DMS114 treated with DMSO at 0.1 percent for 48 hours (cell line): ENCODE data around the gene FOXK2.
"Not testable (repeated sequence)": the region's sequence is repeated elsewhere in the genome, so short reads cannot be mapped to it uniquely, and the experiment has no call there.

Source experiments
- DNase-seq: peaks from one replicate; lab custom pipeline; 2025; ENCODE audit not compliant: unreplicated experiment; lab: John Stamatoyannopoulos, UW

FOXK2 gene

DNA sequence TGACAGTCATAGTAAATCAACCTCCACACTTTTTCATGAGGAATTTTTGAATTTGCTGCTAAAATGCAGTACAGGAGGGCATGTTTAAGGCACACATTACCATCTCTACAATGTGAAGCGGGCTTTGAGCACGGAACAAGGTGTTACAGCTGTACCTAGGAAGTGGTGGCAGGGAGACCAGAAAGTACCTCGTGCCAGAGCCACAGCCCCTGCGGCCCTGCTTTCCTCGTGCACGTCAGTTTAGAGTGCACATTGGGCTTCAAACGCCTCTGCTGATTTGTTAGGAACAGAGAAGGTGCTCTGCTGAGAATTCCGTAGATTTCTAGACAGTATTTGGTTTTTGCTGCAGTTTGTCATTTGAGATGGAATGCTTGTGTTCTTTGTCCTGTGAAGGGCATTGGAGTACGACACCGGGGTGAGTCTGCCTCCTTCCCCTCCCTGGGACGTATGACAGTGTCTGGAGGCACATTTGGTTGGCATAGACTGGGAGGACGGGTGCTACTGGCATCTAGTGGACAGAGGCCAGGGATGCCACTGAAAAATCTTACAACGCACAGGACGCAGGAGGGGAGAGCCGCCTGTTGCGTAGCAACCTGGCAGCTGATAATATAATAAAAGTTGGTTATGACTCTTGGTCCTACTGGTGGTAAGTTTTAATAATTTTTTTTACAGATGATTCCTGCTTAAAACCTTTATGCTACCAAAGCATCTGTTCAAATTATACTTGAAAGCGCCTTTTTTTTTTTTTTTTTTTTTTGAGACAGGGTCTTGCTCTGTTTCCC lies 9.1 kb downstream of the FOXK2 start:
- peak; percentile 72 for DNase-seq

DNA sequence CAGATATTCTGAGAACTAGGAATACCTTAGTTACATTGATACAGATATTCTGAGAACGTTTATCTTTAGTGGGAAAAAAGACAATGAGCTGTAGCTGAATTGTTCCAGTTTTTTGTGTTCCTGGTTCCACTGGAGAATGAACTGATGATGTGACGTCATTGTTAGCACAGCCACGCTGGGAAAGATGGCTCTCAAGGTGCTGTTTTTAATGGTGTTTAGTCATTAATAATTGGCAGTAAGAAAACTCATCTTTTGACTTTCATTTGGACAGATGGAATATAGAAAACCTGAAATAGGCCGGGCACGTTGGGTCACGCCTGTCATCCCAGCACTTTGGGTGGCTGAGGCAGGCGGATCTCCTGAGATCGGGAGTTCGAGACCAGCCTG lies 10.4 kb downstream of the FOXK2 start:
- DNase-seq, result no peak

DNA sequence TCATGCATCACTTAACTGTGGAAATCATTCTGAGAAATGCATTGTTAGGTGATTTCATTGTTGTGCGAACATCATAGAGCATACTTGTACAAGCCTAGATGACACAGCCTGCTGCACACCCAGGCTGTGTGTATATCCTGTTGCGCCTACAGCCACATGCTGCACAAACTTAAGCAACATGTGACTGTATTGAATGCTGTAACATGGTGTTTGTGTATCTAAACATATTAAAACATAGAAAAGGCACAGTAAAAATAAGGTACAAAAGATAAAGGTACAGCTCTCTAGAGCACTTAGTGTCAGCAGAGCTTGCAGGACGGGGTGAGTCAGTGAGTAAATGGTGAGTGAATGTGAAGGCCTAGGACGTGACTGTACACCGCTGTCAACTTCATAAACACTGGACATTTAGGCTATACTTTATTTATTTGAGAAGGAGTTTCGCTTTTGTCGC lies 11.9 kb downstream of the FOXK2 start:
- DNase-seq, result no peak

DNA sequence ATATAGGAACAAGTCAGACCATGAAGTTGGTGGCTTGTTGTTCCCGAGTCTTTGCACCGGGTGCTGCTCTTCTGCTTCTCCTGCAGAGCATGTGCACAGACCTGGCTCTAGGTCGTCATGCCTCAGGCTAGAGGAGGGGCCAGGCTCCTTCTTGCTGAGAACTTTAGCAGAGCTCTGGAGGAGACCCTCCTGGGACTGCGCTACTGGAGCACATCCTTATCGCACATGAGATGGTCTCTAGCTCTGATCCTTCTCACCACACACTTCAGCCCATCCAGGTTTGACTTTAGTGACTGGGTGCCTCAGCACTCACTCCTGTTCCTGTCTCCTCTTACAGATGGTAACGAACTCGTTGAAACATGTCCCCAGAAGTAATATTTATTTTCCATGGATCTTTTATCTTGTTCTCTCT lies 14.9 kb downstream of the FOXK2 start:
- DNase-seq, result no peak

DNA sequence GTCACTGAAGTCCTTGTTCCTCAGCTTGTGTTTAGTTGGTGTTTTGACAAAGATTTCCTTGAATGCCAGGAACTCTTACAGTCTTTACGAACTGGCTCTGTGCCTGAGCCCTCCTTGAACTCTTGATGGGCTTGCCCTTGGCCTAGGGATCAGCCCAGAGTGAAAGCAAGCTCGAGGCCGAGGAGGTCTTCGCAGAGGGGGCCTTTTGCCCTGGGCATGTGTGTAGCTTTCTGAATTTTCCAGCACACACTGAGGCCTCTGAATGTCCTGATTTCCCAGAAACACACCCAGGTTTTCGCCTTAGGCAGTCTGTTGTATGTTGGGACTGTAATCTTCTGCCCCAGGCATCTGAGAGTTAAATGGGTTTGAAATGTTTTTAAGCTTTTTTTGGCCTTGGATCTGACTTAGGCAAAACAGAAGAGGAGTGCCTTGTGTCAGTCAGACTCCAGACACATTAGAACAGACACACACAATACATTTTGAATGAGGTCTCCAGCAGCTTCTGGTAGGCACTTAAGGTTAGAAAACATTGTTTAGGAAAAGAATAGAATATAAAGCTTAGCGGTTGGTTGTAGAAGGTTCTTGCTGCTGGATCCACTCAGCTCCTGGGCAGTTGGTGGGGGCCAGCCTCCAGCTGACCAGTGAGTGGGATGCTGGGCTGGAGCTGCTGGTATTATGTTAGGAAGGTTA lies 17.1 kb downstream of the FOXK2 start:
- no peak for DNase-seq

DNA sequence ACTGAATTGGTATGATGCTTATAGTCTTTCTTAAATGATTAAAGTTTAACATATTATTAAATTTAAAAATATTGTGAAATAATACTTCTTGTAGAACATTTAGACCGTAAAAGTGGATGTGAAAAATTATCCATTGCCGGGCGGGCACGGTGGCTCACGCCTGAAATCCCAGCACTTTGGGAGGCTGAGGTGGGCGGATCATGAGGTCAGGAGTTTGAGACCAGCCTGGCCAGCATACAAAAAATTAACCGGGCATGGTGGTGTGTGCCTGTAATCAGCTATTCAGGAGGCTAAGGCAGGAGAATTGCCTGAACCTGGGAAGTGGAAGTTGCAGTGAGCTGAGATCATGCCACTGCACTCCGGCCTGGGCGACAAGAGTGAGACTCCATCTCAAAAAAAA lies 17.7 kb downstream of the FOXK2 start:
- not testable (repeated sequence) for DNase-seq

DNA sequence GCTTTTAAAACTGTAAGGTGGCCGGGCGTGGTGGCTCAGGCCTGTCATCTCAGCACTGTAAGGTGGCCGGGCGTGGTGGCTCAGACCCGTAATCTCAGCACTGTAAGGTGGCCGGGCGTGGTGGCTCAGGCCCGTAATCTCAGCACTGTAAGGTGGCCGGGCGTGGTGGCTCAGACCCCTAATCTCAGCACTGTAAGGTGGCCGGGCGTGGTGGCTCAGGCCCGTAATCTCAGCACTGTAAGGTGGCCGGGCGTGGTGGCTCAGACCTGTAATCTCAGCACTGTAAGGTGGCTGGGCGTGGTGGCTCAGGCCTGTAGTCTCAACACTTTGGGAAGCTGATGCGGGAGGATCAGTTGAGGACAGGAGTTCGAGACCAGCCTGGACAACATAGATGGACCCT lies 19.5 kb downstream of the FOXK2 start:
- not testable (repeated sequence) for DNase-seq

DNA sequence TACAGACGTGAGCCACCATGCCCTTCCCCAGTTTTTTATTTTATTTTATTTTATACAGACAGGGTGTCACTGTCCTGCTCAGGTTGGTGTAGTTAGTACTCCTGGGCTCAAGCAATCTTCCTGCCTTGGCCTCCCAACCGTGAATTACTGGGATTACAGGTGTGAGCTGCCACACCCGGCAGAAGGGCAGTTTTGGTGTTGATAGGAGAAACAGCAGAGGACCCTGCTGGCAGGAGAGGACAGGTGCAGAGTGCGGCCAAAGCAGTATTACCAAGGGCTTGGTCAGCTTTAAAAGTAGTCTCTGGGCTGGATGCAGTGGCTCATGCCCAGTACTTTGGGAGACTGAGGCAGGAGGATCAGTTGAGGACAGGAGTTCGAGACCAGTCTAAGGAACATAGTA lies 22.9 kb downstream of the FOXK2 start:
- DNase-seq, result no peak

DNA sequence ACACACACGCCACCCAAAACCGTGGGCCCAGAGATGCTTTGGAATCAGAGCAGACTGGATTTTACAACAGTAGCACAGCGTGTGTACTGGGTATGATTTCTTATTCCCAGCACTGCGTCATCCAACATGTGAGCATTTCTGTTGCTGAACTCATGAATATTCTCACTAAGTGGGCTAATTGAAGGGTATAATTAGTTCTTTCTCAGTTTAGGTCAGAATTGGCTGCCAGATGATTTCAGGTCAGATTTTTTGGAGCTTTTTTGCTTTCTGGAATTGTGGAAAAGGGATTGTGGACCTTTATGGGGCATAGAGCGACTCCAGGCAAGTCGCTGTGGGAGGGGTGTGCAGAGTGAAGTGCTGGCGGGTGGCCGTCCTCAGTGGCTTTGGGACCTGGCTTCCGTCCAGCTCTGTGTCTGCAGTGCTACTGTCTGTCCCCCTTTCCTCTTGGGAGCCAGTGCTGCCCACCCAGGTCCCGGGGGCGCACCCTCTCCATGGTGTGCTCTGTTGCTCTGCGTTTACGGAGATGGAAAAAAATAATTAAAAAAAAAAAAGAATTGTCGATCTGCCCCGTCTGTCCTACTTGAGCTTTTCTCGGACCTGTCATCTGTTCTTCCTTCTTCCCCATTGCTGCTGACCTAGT lies 25.0 kb downstream of the FOXK2 start:
- no peak for DNase-seq

DNA sequence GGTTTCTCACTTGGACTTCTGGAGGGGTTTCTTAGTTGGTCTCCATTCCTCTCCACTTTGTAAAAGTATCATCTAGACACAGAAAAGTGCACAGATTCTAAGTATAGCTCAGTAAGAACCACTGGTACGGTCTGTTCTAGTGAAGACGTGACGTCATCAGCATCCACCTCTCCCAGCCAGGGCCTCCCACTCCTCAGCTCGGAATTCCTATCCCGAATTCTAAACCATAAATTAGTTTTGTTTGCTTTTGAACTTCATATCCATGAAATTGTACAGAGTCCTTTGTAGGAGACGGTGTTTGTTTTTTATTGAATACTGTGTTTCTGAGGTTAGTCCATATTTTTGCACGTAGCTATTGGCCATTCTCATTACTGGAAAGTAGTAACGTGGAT lies 25.5 kb downstream of the FOXK2 start:
- no peak for DNase-seq

DNA sequence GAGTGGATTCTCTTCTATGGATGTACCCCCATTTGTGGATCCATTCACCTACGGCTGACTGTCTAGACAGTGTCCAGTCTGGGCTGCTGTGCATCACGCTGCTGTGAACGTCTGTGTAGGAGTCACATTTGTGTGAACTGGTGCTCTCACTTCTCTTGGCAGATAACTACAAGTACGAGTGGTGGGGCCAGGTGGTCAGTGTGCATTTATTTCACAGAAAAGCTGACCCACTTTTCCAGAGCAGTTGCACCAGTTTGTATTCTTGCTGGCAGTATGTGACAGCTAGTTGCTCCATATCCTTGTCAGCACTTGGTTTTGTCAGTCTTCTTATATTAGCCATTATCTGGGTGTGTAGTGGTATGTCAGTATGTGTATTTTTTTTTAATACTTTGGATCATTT lies 28.4 kb downstream of the FOXK2 start:
- DNase-seq, result no peak

DNA sequence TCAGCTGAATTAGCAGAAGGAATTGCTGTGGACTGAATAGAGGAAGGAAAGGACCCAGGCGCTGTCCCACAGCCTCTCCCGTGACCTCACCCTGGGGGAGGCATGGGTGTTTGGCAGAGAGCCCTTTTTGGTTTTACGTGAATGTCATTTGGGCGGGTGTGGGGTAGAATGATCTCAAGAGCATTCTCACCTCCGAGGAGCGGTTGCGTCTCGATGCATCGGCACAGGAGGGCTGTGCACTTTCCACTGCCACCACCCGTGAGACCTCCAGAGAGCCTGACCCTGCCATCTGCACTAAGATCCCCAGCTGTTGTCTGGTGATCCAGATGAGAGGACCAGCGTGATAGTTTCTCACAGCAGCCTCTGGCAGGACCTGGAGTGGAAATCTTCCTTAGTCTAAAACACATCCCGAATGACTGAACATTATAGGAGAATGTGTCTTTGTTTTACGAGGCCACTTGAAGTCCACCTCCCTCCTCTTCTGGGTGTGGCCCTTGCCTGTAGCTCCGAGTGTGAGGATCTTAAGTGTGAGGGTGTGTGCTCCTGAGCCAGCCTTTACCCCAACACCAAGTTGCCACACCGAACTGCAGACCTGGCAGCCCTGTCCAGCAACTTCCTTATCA lies 29.3 kb downstream of the FOXK2 start:
- no peak for DNase-seq

DNA sequence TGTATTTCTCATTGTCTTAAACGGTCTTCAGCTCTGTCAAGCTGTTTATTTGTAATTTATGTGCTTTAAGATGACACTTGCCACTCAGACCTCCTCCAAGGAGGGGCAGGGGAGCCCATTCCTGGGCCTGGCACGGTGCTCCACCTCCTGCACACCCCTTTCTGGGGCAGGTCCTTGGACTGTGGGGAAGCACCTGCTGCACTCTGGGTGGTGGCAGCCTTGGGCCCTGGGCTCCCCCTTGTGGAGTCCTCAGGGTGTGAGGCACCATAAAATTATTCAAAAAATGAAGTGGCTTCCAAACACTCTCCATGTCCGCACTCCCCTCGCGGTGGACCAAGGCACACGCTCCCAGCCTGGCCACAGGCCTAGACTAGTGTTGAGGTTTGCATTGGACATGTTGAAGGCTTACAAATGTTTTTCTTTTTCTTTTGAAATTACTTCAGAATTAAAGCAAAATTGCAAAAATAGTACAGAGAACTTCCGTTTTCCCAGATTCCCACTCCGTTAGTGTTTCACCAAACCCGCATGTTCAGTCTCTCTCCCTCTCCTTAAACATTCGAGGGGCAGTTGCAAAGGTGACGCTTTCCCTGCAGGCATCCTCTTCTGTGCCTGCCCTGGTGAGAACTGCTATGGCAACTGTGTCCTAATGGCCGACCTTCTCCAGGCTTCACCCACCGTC lies 32.4 kb downstream of the FOXK2 start:
- peak; percentile 17 for DNase-seq

DNA sequence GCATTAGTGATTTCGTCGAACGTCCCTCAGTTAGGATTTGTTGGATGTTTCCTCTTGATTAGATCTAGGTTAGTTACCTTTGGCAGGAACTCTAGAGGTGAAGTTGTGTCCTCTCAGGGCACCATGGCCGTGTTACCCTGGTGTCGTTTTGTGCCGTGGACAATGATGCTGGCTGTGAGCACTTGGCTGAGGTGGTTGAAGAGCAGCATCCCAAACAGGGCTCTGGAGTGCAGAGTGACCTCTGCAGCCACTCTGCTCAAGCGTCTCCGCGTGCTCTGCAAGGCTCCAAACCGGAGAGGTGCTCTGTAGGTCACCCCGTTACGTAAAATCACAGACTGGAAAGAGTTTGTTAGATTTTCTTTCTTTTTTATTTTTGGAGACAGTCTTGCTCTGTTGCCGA lies 33.0 kb downstream of the FOXK2 start:
- DNase-seq, result no peak

DNA sequence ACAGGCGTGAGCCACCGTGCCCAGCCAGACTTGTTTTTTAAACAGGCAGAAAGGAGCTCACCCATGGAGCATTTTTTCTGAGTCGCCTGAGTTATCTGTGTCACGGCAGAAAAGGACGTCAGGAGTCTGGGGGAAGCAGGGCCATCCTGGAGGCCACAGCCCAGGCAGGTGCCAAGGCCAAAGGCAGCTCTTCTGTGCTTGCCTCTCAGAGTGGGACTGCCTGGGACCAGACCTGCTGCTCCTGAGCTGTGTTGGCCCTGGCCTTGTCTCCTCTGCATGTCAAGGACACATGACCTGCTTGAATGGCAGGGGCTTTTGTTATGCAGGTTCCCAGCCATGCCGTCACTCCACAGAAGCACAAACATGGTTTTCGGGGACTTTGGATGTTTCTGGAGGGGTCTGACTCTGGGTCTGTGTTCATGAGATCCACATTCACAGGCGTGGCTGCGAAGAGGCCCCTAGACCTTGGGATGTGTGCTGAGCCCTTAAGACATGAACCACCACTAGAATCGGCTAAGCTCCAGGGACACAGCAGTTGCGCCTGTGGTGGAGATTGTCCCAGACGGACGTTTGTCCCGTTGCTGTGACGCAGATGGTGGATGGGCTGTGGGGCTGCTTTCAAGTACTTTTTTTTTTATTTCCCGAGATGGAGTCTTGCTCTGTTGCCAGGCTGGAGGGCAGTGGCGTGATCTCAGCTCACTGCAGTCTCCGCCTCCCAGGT lies 33.8 kb downstream of the FOXK2 start:
- no peak for DNase-seq

DNA sequence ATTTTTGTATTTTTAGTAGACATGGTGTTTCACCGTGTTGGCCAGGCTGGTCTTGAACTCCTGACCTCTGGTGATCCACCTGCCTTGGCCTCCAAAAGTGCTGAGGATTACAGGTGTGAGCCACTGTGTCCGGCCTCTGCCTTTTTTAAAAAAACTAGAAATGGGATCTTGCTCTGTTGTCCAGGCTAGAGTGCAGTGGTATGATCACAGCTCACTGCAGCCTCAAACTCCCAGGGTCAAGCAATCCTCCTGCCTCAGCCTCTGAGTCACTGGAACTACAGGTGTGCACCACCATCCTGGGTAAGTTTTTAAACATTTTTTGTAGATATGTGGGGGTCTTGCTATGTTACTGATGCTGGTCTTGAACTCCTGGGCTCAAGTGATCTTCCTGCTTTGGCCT lies 38.0 kb downstream of the FOXK2 start:
- DNase-seq, result not testable (repeated sequence)

DNA sequence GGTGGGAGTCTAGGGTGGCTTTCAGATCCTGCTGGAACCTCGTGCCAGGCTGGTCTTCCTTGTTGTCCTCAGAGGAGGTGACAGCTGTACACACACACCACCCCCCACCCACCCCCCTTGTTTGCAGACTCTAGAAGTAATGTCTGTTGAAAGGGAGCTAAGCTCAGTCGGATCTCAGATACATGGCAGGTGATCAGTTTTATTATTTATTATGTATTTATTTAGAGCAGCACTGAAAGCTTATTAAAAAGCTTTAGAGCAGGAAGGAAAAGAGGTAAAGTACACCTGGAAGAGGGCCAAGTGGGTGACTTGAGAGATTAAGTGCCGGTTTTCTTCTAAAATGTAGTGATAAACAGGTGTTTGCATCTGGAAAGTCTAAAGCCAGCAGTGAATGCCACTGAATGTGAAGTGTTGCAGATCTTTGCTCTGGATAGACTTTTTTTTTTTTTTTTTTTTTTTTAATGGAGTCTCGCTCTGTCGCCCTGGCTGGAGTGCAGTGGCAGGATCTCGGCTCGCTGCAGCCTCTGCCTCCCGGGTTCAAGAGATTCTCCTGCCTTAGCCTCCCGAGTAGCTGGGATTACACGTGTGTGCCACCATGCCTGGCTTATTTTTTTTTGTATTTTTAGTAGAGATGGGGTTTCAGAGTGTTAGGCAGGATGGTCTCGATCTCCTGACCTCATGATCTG lies 40.2 kb downstream of the FOXK2 start:
- DNase-seq, result no peak

DNA sequence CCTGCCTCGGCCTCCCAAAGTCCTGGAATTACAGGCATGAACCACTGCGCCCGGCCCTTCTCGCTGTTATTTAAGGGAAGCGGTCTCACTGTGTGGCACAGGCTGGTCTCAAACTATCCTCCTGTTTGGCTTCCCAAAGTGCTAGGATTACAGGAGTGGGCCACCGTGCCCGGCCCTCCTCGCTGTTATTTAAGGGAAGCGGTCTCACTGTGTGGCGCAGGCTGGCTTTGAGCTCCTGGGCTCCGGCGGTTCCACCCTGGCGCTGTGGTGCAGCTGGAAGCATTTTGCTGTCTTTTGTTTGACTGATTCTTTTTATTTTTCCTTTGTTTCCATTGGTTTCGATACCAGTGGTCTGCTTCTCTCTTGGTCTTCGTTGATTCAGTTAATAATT lies 40.7 kb downstream of the FOXK2 start:
- no peak for DNase-seq

DNA sequence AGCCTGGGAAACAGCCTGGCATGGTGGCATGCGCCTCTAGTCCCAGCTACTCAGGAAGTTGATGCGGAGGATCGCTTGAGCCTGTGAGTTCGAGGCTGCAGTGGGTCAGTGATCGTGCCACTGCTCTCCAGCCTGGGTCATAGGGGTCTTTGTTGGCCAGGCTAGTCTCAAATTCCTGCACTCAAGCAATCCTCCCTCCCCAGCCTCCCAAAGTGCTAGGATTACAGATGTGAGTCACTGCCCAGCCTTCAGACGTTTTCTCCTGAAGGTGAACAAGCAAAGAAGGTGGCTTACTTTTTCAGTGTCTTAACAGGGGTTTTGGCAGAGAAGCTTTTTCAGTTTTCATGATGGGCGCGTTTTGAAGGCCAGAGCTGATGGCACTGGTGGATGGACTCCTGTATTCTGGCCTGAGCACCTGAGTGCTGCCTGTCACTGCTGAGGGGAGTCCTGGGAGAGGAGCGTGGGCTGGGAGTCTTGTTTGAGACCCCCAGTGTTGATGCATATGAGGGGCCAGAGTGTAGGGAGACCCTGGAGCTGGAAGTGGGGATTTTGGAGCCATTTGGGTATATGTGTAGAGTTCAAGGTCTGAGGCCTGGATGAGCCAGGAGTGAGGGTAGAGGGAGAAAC lies 41.4 kb downstream of the FOXK2 start:
- DNase-seq, result no peak
